HEK293 (cell line): ENCODE results near the gene IL17D.

Experiments used
- CTCF ChIA-PET: fragments of 350-600 bp; formaldehyde crosslinking; extraction: SDS; loops from one replicate; lab custom pipeline; 2021; ENCODE audit warnings: antibody characterized with exemption; lab: Yijun Ruan, JAX
- POLR2A ChIA-PET: fragments of 300-600 bp; formaldehyde crosslinking; extraction: SDS; loops from one replicate; lab custom pipeline; 2020; ENCODE audit warnings: antibody characterized with exemption, inconsistent platforms; lab: Yijun Ruan, JAX
- H3K27ac ChIP-seq: fragments of 200-500 bp; sonication (Bioruptor generic); 2 replicates; pipeline ENCODE4 v1.5.1; 2014; ENCODE audit warnings: low read depth, low read length, control low read depth, inconsistent platforms; ENCODE audit errors: extremely low read depth
- H3K36me3 ChIP-seq, 2 experiments: fragments of 200-500 bp in 1 of 2; sonication (Bioruptor generic) in 1 of 2; 1 replicate in 1 of 2; 2 replicates in 1 of 2; pipeline ENCODE4 v1.5.1; 2014 to 2017; ENCODE audit warnings: inconsistent platforms in 2 of 2, low read length in 2 of 2; ENCODE audit not compliant: control insufficient read depth in 2 of 2, insufficient read depth in 1 of 2
- H3K4me1 ChIP-seq: fragments of 200-500 bp; sonication (Bioruptor generic); 2 replicates; pipeline ENCODE4 v1.5.1; 2014; ENCODE audit warnings: mild to moderate bottlenecking, low read length, inconsistent platforms; ENCODE audit not compliant: control insufficient read depth, insufficient read depth
- H3K4me3 ChIP-seq: 2 replicates; pipeline ENCODE4 v1.5.1; 2011; ENCODE audit warnings: low read depth, mild to moderate bottlenecking, control low read depth, low read length, moderate library complexity
- H3K9me3 ChIP-seq: fragments of 200-500 bp; sonication (Bioruptor generic); 2 replicates; pipeline ENCODE4 v1.5.1; 2014; ENCODE audit warnings: low read depth, low read length, inconsistent platforms; ENCODE audit not compliant: control insufficient read depth, insufficient read depth
- GLIS1 ChIP-seq: fragments of 450-650 bp; formaldehyde crosslinking; IDR thresholded peaks from 2 replicates; pipeline ENCODE4 v1.5.1; 2016; ENCODE audit warnings: missing biosample characterization, missing genetic modification characterization
- WT1 ChIP-seq: fragments of 450-650 bp; formaldehyde crosslinking; IDR thresholded peaks from 2 replicates; pipeline ENCODE4 v1.5.1; 2016; ENCODE audit warnings: missing biosample characterization, missing genetic modification characterization
- ZBTB17 ChIP-seq: fragments of 450-650 bp; formaldehyde crosslinking; IDR thresholded peaks from 2 replicates; pipeline ENCODE4 v1.5.1; 2016; ENCODE audit warnings: missing biosample characterization, missing genetic modification characterization
- ZNF133 ChIP-seq: fragments of 450-650 bp; formaldehyde crosslinking; IDR thresholded peaks from 2 replicates; pipeline ENCODE4 v1.5.1; 2016; ENCODE audit warnings: missing biosample characterization, missing genetic modification characterization
- ZNF155 ChIP-seq: fragments of 450-650 bp; formaldehyde crosslinking; IDR thresholded peaks from 2 replicates; pipeline ENCODE4 v1.5.1; 2016; ENCODE audit warnings: missing biosample characterization, missing genetic modification characterization
- ZNF169 ChIP-seq: fragments of 450-650 bp; formaldehyde crosslinking; IDR thresholded peaks from 2 replicates; pipeline ENCODE4 v1.5.1; 2016; ENCODE audit warnings: missing biosample characterization, missing genetic modification characterization
- ZNF175 ChIP-seq: fragments of 450-650 bp; formaldehyde crosslinking; IDR thresholded peaks from 2 replicates; pipeline ENCODE4 v1.5.1; 2016; ENCODE audit warnings: missing biosample characterization, missing genetic modification characterization
- ZNF214 ChIP-seq: fragments of 450-650 bp; formaldehyde crosslinking; IDR thresholded peaks from 2 replicates; pipeline ENCODE4 v1.5.1; 2017; ENCODE audit warnings: missing biosample characterization, mild to moderate bottlenecking, missing genetic modification characterization, borderline replicate concordance
- ZNF221 ChIP-seq: fragments of 450-650 bp; formaldehyde crosslinking; IDR thresholded peaks from 2 replicates; pipeline ENCODE4 v1.5.1; 2017; ENCODE audit warnings: missing biosample characterization, missing genetic modification characterization, borderline replicate concordance
- ZNF223 ChIP-seq: fragments of 450-650 bp; formaldehyde crosslinking; IDR thresholded peaks from 2 replicates; pipeline ENCODE4 v1.5.1; 2016; ENCODE audit warnings: missing biosample characterization, missing genetic modification characterization
- ZNF274 ChIP-seq, 2 experiments: fragments of 200-500 bp in 1 of 2; fragments of 450-650 bp in 1 of 2; sonication (Bioruptor generic) in 1 of 2; formaldehyde crosslinking in 1 of 2; IDR thresholded peaks; 2 replicates each; pipeline versions ENCODE4 v1.5.1 to v1.6.1; 2014 to 2016; ENCODE audit warnings: borderline replicate concordance in 1 of 2, inconsistent platforms in 1 of 2, low read length in 1 of 2, missing biosample characterization in 1 of 2, missing genetic modification characterization in 1 of 2
- ZNF341 ChIP-seq: fragments of 450-650 bp; formaldehyde crosslinking; IDR thresholded peaks from 2 replicates; pipeline ENCODE4; 2016; ENCODE audit warnings: low read depth, missing biosample characterization, missing genetic modification characterization
- ZNF350 ChIP-seq: fragments of 450-650 bp; formaldehyde crosslinking; IDR thresholded peaks from 2 replicates; pipeline ENCODE4 v1.5.0; 2017; ENCODE audit warnings: missing biosample characterization, mild to moderate bottlenecking, missing genetic modification characterization
- ZNF510 ChIP-seq: fragments of 450-650 bp; formaldehyde crosslinking; IDR thresholded peaks from 2 replicates; pipeline ENCODE4 v1.5.1; 2018; ENCODE audit warnings: mild to moderate bottlenecking, missing genetic modification characterization, missing biosample characterization; ENCODE audit not compliant: insufficient replicate concordance
- ZNF555 ChIP-seq: fragments of 450-650 bp; formaldehyde crosslinking; conservative IDR thresholded peaks from 2 replicates; pipeline ENCODE4 v1.5.1; 2017; ENCODE audit warnings: missing biosample characterization, mild to moderate bottlenecking, missing genetic modification characterization, inconsistent platforms
- ZNF560 ChIP-seq: fragments of 450-650 bp; formaldehyde crosslinking; IDR thresholded peaks from 2 replicates; pipeline ENCODE4 v1.5.1; 2017; ENCODE audit warnings: missing biosample characterization, missing genetic modification characterization, borderline replicate concordance
- ZNF600 ChIP-seq: fragments of 450-650 bp; formaldehyde crosslinking; IDR thresholded peaks from 2 replicates; pipeline ENCODE4 v1.5.1; 2016; ENCODE audit warnings: missing biosample characterization, missing genetic modification characterization
- ZNF677 ChIP-seq: fragments of 450-650 bp; IDR thresholded peaks from 2 replicates; pipeline ENCODE4 v1.5.0; 2018; ENCODE audit warnings: missing biosample characterization, mild to moderate bottlenecking, missing genetic modification characterization, moderate library complexity
- ZNF701 ChIP-seq: fragments of 450-650 bp; formaldehyde crosslinking; IDR thresholded peaks from 2 replicates; pipeline ENCODE4 v1.5.1; 2016; ENCODE audit warnings: missing biosample characterization, missing genetic modification characterization
- ZNF792 ChIP-seq: fragments of 450-650 bp; formaldehyde crosslinking; IDR thresholded peaks from 2 replicates; pipeline ENCODE4 v1.5.1; 2016; ENCODE audit warnings: missing biosample characterization, missing genetic modification characterization
- ZNF830 ChIP-seq: fragments of 450-650 bp; IDR thresholded peaks from 2 replicates; pipeline ENCODE4 v1.5.0; 2018; ENCODE audit warnings: missing biosample characterization, missing genetic modification characterization, low read depth, mild to moderate bottlenecking, moderate library complexity
- TF ChIP-seq, protein P1 (sequence below): fragments of 450-650 bp; formaldehyde crosslinking; optimal IDR thresholded peaks from 2 replicates; pipeline ENCODE3; 2016; ENCODE audit warnings: missing biosample characterization, mild to moderate bottlenecking, missing genetic modification characterization
- TF ChIP-seq, protein P2 (sequence below): fragments of 450-650 bp; formaldehyde crosslinking; IDR thresholded peaks from 2 replicates; pipeline ENCODE4; 2016; ENCODE audit warnings: missing biosample characterization, missing genetic modification characterization
- TF ChIP-seq, protein P3 (sequence below): fragments of 450-650 bp; formaldehyde crosslinking; IDR thresholded peaks from 2 replicates; pipeline ENCODE4 v1.5.1; 2016; ENCODE audit warnings: missing biosample characterization, missing genetic modification characterization, borderline replicate concordance
- TF ChIP-seq, protein P4 (sequence below): fragments of 450-650 bp; formaldehyde crosslinking; IDR thresholded peaks from 2 replicates; pipeline ENCODE4 v1.5.1; 2016; ENCODE audit warnings: missing biosample characterization, missing genetic modification characterization
- TF ChIP-seq, protein P5 (sequence below): fragments of 450-650 bp; formaldehyde crosslinking; IDR thresholded peaks from 2 replicates; pipeline ENCODE4 v1.5.1; 2016; ENCODE audit warnings: missing biosample characterization, missing genetic modification characterization

IL17D gene

DNA sequence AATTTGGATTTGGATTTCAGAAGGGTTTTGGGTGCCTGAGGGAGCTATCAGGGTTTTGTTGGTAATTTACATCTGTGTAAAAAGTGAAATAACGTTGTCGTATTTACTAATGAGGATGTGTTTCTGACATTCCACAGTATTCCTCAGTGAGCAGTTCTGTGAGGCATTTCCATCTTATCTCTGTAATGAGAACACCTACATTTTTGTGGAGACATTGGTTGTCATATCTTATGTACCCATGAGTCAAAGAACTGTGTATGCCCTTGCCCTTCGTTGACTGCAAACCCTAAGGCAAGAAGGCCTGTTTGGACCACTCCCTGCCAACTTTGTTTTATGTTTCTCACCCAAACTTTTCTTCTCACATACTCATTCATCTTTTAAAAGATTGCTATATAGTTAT, 14.2 kb upstream of the IL17D start (continued):
- TF ChIP-seq, protein P1, sequence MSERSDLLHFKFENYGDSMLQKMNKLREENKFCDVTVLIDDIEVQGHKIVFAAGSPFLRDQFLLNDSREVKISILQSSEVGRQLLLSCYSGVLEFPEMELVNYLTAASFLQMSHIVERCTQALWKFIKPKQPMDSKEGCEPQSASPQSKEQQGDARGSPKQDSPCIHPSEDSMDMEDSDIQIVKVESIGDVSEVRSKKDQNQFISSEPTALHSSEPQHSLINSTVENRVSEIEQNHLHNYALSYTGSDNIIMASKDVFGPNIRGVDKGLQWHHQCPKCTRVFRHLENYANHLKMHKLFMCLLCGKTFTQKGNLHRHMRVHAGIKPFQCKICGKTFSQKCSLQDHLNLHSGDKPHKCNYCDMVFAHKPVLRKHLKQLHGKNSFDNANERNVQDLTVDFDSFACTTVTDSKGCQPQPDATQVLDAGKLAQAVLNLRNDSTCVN (tag by site-specific recombination) = no peak
- TF ChIP-seq, protein P2, sequence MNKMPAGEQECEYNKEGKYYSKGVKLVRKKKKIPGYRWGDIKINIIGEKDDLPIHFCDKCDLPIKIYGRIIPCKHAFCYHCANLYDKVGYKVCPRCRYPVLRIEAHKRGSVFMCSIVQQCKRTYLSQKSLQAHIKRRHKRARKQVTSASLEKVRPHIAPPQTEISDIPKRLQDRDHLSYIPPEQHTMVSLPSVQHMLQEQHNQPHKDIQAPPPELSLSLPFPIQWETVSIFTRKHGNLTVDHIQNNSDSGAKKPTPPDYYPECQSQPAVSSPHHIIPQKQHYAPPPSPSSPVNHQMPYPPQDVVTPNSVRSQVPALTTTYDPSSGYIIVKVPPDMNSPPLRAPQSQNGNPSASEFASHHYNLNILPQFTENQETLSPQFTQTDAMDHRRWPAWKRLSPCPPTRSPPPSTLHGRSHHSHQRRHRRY (tag by site-specific recombination) = no peak
- TF ChIP-seq, protein P3, sequence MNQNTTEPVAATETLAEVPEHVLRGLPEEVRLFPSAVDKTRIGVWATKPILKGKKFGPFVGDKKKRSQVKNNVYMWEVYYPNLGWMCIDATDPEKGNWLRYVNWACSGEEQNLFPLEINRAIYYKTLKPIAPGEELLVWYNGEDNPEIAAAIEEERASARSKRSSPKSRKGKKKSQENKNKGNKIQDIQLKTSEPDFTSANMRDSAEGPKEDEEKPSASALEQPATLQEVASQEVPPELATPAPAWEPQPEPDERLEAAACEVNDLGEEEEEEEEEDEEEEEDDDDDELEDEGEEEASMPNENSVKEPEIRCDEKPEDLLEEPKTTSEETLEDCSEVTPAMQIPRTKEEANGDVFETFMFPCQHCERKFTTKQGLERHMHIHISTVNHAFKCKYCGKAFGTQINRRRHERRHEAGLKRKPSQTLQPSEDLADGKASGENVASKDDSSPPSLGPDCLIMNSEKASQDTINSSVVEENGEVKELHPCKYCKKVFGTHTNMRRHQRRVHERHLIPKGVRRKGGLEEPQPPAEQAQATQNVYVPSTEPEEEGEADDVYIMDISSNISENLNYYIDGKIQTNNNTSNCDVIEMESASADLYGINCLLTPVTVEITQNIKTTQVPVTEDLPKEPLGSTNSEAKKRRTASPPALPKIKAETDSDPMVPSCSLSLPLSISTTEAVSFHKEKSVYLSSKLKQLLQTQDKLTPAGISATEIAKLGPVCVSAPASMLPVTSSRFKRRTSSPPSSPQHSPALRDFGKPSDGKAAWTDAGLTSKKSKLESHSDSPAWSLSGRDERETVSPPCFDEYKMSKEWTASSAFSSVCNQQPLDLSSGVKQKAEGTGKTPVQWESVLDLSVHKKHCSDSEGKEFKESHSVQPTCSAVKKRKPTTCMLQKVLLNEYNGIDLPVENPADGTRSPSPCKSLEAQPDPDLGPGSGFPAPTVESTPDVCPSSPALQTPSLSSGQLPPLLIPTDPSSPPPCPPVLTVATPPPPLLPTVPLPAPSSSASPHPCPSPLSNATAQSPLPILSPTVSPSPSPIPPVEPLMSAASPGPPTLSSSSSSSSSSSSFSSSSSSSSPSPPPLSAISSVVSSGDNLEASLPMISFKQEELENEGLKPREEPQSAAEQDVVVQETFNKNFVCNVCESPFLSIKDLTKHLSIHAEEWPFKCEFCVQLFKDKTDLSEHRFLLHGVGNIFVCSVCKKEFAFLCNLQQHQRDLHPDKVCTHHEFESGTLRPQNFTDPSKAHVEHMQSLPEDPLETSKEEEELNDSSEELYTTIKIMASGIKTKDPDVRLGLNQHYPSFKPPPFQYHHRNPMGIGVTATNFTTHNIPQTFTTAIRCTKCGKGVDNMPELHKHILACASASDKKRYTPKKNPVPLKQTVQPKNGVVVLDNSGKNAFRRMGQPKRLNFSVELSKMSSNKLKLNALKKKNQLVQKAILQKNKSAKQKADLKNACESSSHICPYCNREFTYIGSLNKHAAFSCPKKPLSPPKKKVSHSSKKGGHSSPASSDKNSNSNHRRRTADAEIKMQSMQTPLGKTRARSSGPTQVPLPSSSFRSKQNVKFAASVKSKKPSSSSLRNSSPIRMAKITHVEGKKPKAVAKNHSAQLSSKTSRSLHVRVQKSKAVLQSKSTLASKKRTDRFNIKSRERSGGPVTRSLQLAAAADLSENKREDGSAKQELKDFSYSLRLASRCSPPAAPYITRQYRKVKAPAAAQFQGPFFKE (tag by site-specific recombination) = no peak
- TF ChIP-seq WT1 (tag by site-specific recombination) (no peak), ZNF341 (tag by site-specific recombination) (no peak)
- TF ChIP-seq, protein P4, sequence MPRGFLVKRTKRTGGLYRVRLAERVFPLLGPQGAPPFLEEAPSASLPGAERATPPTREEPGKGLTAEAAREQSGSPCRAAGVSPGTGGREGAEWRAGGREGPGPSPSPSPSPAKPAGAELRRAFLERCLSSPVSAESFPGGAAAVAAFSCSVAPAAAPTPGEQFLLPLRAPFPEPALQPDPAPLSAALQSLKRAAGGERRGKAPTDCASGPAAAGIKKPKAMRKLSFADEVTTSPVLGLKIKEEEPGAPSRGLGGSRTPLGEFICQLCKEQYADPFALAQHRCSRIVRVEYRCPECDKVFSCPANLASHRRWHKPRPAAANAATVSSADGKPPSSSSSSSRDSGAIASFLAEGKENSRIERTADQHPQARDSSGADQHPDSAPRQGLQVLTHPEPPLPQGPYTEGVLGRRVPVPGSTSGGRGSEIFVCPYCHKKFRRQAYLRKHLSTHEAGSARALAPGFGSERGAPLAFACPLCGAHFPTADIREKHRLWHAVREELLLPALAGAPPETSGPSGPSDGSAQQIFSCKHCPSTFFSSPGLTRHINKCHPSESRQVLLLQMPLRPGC = no peak

DNA sequence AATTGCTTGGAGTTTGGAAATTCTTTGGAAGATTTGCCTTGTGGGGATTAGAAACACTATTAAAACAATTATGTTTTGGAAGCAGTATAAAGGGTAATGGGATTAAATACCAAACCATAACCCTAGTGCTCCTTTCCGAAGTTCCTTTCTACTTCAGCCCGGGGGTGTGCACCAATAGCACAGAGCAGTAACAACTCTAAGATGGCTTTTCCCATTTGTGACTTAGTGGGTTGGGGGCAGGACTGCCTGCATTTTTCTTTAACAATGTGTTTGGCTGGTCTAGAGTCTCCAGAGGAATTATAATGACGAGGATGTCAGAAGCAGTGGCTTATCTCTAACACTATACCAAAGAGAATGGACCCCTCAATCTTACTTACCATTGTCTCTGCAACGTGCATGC, 11.9 kb upstream of the IL17D start:
- no peaks in the 10 kb centered on the region for H3K9me3 ChIP-seq
- H3K4me3 ChIP-seq = no peak overlapping the region
- no peaks in the 10 kb centered on the region for H3K36me3 ChIP-seq
- POLR2A ChIA-PET = no interaction called here
- H3K27ac ChIP-seq = no peak overlapping the region
- peaks cover 2% of the 10 kb centered on the region; the same call in 1 of the 2 replicates for H3K4me1 ChIP-seq
- CTCF ChIA-PET = no interaction called here
- no peak for TF ChIP-seq ZNF560 (tag by site-specific recombination)
- no peak for TF ChIP-seq ZNF350 (tag by site-specific recombination)
- TF ChIP-seq ZNF274 (IDR thresholded peaks at IDR 0.05; ENCODE audit: low read length) = no peak
- no peak for TF ChIP-seq ZNF274 (tag by site-specific recombination; IDR thresholded peaks at IDR 0.05; ENCODE audit: borderline replicate concordance)
- no peak for TF ChIP-seq ZNF223
- TF ChIP-seq ZNF221 (tag by site-specific recombination) = no peak
- no peak for TF ChIP-seq ZNF214 (tag by site-specific recombination)
- TF ChIP-seq ZNF677 (tag by site-specific recombination) = no peak
- no peak for TF ChIP-seq ZNF155 (tag by site-specific recombination)
- no peak for TF ChIP-seq ZNF792
- no peak for TF ChIP-seq ZNF701
- no peak for TF ChIP-seq ZBTB17 (tag by site-specific recombination)
- TF ChIP-seq GLIS1 (tag by site-specific recombination) = no peak
- no peak for TF ChIP-seq ZNF555 (tag by site-specific recombination)
- no peak for TF ChIP-seq ZNF133 (tag by site-specific recombination)
- TF ChIP-seq ZNF830 (tag by site-specific recombination) = no peak
- no peak for TF ChIP-seq ZNF175 (tag by site-specific recombination)
- TF ChIP-seq, protein P5, sequence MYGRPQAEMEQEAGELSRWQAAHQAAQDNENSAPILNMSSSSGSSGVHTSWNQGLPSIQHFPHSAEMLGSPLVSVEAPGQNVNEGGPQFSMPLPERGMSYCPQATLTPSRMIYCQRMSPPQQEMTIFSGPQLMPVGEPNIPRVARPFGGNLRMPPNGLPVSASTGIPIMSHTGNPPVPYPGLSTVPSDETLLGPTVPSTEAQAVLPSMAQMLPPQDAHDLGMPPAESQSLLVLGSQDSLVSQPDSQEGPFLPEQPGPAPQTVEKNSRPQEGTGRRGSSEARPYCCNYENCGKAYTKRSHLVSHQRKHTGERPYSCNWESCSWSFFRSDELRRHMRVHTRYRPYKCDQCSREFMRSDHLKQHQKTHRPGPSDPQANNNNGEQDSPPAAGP (tag by site-specific recombination) = no peak
- TF ChIP-seq ZNF169 (tag by site-specific recombination) = no peak
- no peak for TF ChIP-seq ZNF510
- no peak for TF ChIP-seq ZNF600
